ENCODE data around the gene LMBRD2. TPM values are rescaled to one million over a fixed set of nuclear protein-coding genes. Genes with fewer than 3 reads are reported as not detected.

The LMBRD2 gene
- total RNA-seq, 1 experiment from 2014 or later, result 6.4 TPM

- Histone ChIP-seq H3K27ac (ENCODE audit: low read depth, low read length, poor library complexity, severe bottlenecking) (no peak overlapping the region), H3K4me3 (ENCODE audit: low read depth, low read length, poor library complexity, severe bottlenecking) (no peak overlapping the region), H3K36me3 (ENCODE audit: insufficient read depth, low read length, poor library complexity, severe bottlenecking) (no peaks in the 10 kb centered on the region), H3K9me3 (ENCODE audit: low read depth, low read length, poor library complexity, severe bottlenecking) (no peaks in the 10 kb centered on the region), H3K27me3 (replicated peaks; ENCODE audit: insufficient read depth, low read depth, low read length, poor library complexity) (no peaks in the 10 kb centered on the region), H3K4me1 (ENCODE audit: insufficient read depth, low read length, poor library complexity, severe bottlenecking) (peaks cover 6% of the 10 kb centered on the region)
- BruUV-seq (replicated peaks), result no TSS peak
- no peak for DNase-seq (ENCODE audit: low spot score)
- CTCF ChIA-PET, result no interaction called here
- POLR2A ChIA-PET (ENCODE audit: low non-redundant PET), result no interaction called here
- intact Hi-C loops (cut with micrococcal nuclease; ENCODE audit: unreplicated experiment), result no loop called here
- TF ChIP-seq, protein P1, sequence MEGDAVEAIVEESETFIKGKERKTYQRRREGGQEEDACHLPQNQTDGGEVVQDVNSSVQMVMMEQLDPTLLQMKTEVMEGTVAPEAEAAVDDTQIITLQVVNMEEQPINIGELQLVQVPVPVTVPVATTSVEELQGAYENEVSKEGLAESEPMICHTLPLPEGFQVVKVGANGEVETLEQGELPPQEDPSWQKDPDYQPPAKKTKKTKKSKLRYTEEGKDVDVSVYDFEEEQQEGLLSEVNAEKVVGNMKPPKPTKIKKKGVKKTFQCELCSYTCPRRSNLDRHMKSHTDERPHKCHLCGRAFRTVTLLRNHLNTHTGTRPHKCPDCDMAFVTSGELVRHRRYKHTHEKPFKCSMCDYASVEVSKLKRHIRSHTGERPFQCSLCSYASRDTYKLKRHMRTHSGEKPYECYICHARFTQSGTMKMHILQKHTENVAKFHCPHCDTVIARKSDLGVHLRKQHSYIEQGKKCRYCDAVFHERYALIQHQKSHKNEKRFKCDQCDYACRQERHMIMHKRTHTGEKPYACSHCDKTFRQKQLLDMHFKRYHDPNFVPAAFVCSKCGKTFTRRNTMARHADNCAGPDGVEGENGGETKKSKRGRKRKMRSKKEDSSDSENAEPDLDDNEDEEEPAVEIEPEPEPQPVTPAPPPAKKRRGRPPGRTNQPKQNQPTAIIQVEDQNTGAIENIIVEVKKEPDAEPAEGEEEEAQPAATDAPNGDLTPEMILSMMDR (conservative IDR thresholded peaks at IDR 0.05; ENCODE audit: low read depth, low read length), result no peak
- TF ChIP-seq EZH2 (IDR thresholded peaks at IDR 0.05; ENCODE audit: borderline replicate concordance, low read depth, low read length, poor library complexity, severe bottlenecking), result no peak
Observed at GRCh38 chr5:36147681-36148080, 4.0 kb downstream of the LMBRD2 start.

GRCh38 chr5:36146390-36146789 lies 5.3 kb downstream of the LMBRD2 start:
- ChIA-PET POLR2A (ENCODE audit: low non-redundant PET) (no interaction called here), CTCF (no interaction called here)
- DNase-seq (ENCODE audit: low spot score), result no peak
- no TSS peak for BruUV-seq (replicated peaks)
- Histone ChIP-seq H3K9me3 (ENCODE audit: low read depth, low read length, poor library complexity, severe bottlenecking) (no peaks in the 10 kb centered on the region), H3K4me1 (ENCODE audit: insufficient read depth, low read length, poor library complexity, severe bottlenecking) (peaks cover 6% of the 10 kb centered on the region), H3K27me3 (replicated peaks; ENCODE audit: insufficient read depth, low read depth, low read length, poor library complexity) (no peaks in the 10 kb centered on the region), H3K27ac (ENCODE audit: low read depth, low read length, poor library complexity, severe bottlenecking) (no peak overlapping the region), H3K4me3 (ENCODE audit: low read depth, low read length, poor library complexity, severe bottlenecking) (no peak overlapping the region), H3K36me3 (ENCODE audit: insufficient read depth, low read length, poor library complexity, severe bottlenecking) (no peaks in the 10 kb centered on the region)
- intact Hi-C loops (cut with micrococcal nuclease; ENCODE audit: unreplicated experiment), result no loop called here
- no peak for TF ChIP-seq EZH2 (IDR thresholded peaks at IDR 0.05; ENCODE audit: borderline replicate concordance, low read depth, low read length, poor library complexity, severe bottlenecking)
- TF ChIP-seq, protein P1 (conservative IDR thresholded peaks at IDR 0.05; ENCODE audit: low read depth, low read length), result no peak

DNA sequence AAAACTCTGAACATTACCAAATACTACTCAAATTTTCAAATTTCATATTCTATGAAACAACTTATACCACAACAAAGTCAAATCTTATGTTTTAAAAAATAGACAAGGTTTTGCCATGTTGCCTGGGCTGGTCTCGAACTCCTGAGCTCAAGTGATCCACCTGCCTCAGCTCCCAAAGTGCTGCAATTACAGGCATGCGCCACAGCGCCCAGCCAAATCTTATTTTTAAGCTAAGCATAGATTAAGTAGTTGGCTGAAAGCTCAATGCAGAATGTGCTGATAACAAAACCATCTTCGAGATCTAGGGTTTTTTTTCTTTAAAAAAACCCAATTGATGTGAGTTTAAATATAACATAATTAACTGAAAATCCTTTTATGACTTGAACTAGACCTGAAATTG lies 6.4 kb downstream of the LMBRD2 start:
- POLR2A ChIA-PET (ENCODE audit: low non-redundant PET), result no interaction called here
- intact Hi-C loops (cut with micrococcal nuclease; ENCODE audit: unreplicated experiment), result no loop called here
- BruUV-seq (replicated peaks), result no TSS peak
- Histone ChIP-seq H3K9me3 (ENCODE audit: low read depth, low read length, poor library complexity, severe bottlenecking) (no peaks in the 10 kb centered on the region), H3K4me1 (ENCODE audit: insufficient read depth, low read length, poor library complexity, severe bottlenecking) (peaks cover 6% of the 10 kb centered on the region), H3K36me3 (ENCODE audit: insufficient read depth, low read length, poor library complexity, severe bottlenecking) (no peaks in the 10 kb centered on the region), H3K27me3 (replicated peaks; ENCODE audit: insufficient read depth, low read depth, low read length, poor library complexity) (no peaks in the 10 kb centered on the region), H3K4me3 (ENCODE audit: low read depth, low read length, poor library complexity, severe bottlenecking) (no peak overlapping the region), H3K27ac (ENCODE audit: low read depth, low read length, poor library complexity, severe bottlenecking) (no peak overlapping the region)
- CTCF ChIA-PET, result no interaction called here
- DNase-seq (ENCODE audit: low spot score), result no peak
- TF ChIP-seq EZH2 (IDR thresholded peaks at IDR 0.05; ENCODE audit: borderline replicate concordance, low read depth, low read length, poor library complexity, severe bottlenecking), result no peak
- TF ChIP-seq, protein P1 (conservative IDR thresholded peaks at IDR 0.05; ENCODE audit: low read depth, low read length), result no peak
